ENCODE results near the gene MEIS3.

DNA sequence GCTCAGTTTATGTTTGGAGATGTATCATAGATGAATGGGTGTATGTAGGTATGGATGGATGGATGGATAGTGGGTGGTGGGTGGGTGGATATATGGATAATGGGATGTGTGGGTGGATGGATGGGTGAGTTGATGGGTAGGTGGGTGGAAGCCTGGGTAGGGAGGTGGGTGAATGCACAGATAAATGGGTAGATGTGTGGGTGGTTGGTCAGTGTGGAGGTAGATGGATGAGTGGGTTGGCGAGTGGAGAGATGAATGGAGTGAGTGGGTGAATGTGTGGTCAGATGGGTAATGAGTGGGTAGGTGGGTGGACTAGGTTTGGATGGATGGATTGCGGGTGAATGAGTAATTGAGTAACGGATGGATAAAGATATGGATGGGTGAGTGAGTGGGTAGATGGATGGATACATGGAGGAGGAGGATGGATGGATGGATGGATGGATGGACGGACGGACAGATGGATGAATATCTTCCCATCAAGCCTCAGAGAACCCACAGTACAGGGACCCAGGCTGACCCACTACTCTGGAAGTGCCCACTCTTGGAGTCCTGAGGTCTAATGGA, 13.4 kb downstream of the MEIS3 start:
- no peak for TF ChIP-seq EZH2 (IDR thresholded peaks at IDR 0.05; ENCODE audit: borderline replicate concordance, low read length)
- TF ChIP-seq, protein P1, sequence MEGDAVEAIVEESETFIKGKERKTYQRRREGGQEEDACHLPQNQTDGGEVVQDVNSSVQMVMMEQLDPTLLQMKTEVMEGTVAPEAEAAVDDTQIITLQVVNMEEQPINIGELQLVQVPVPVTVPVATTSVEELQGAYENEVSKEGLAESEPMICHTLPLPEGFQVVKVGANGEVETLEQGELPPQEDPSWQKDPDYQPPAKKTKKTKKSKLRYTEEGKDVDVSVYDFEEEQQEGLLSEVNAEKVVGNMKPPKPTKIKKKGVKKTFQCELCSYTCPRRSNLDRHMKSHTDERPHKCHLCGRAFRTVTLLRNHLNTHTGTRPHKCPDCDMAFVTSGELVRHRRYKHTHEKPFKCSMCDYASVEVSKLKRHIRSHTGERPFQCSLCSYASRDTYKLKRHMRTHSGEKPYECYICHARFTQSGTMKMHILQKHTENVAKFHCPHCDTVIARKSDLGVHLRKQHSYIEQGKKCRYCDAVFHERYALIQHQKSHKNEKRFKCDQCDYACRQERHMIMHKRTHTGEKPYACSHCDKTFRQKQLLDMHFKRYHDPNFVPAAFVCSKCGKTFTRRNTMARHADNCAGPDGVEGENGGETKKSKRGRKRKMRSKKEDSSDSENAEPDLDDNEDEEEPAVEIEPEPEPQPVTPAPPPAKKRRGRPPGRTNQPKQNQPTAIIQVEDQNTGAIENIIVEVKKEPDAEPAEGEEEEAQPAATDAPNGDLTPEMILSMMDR (IDR thresholded peaks at IDR 0.05; ENCODE audit: low read length) = no peak

All from OCI-LY1 (cell line).